ENCODE results near the gene GCSAM.

GCSAM gene

GRCh38 chr3:112149136-112149535, 16.1 kb upstream of the GCSAM start:
- H3K27me3 Mint-ChIP-seq (ENCODE audit: low read depth), result peaks cover 3% of the 10 kb centered on the region
- H3K4me1 Mint-ChIP-seq, result no peaks in the 10 kb centered on the region
- no peak overlapping the region for H3K4me3 Mint-ChIP-seq
- H3K36me3 Mint-ChIP-seq (ENCODE audit: low read depth), result peaks cover 13% of the 10 kb centered on the region
- peaks cover 26% of the 10 kb centered on the region for H3K9me3 Mint-ChIP-seq
- H3K27ac Mint-ChIP-seq, result no peak overlapping the region
- TF ChIP-seq, protein P1, sequence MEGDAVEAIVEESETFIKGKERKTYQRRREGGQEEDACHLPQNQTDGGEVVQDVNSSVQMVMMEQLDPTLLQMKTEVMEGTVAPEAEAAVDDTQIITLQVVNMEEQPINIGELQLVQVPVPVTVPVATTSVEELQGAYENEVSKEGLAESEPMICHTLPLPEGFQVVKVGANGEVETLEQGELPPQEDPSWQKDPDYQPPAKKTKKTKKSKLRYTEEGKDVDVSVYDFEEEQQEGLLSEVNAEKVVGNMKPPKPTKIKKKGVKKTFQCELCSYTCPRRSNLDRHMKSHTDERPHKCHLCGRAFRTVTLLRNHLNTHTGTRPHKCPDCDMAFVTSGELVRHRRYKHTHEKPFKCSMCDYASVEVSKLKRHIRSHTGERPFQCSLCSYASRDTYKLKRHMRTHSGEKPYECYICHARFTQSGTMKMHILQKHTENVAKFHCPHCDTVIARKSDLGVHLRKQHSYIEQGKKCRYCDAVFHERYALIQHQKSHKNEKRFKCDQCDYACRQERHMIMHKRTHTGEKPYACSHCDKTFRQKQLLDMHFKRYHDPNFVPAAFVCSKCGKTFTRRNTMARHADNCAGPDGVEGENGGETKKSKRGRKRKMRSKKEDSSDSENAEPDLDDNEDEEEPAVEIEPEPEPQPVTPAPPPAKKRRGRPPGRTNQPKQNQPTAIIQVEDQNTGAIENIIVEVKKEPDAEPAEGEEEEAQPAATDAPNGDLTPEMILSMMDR (IDR thresholded peaks at IDR 0.05; ENCODE audit: unreplicated experiment in 3 of 3), result no peak

DNA sequence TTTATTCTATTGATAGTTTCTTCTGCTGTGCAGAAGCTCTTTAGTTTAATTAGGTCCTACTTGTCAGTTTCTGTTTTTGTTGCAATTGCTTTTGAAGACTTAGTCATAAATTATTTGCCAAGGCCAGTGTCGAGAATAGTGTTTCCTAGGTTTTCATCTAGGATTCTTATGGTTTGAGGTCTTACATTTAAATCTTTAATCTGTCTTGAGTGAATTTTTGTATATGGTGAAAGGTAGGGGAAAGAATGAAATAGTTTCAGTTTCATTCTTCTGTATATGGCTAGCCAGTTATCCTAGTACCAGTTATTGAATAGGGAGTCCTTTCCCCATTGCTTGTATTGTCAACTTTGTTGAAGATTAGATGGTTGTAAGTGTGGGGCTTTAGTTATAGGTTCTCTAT, 10.6 kb upstream of the GCSAM start:
- TF ChIP-seq, protein P1 (IDR thresholded peaks at IDR 0.05; ENCODE audit: unreplicated experiment in 3 of 3), result no peak
- peaks cover 27% of the 10 kb centered on the region for H3K9me3 Mint-ChIP-seq

DNA sequence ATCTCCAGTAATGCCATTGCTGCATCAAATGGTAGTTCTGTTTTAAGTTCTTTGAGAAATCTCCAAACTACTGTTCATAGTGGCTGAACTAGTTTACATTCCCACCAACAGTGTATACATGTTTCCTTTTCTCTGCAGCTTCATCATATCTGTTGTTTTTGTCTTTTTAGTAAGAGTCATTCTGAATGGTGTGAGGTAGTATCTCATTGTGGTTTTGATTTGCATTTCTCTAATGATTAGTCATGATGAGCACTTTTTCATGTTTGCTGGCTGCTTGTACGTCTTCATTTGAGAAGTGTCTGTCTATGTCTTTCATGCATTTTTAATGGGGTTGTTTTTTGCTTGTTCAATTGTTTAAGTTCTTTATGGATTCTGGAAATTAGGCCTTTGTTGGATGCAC, 10.2 kb upstream of the GCSAM start:
- peaks cover 27% of the 10 kb centered on the region for H3K9me3 Mint-ChIP-seq
- no peaks in the 10 kb centered on the region for H3K4me1 Mint-ChIP-seq
- H3K27me3 Mint-ChIP-seq (ENCODE audit: low read depth), result no peaks in the 10 kb centered on the region
- H3K27ac Mint-ChIP-seq, result no peak overlapping the region
- TF ChIP-seq, protein P1 (IDR thresholded peaks at IDR 0.05; ENCODE audit: unreplicated experiment in 3 of 3), result no peak
- H3K4me3 Mint-ChIP-seq, result no peak overlapping the region
- peaks cover 3% of the 10 kb centered on the region for H3K36me3 Mint-ChIP-seq (ENCODE audit: low read depth)

More for the DNA sequence above, 10.6 kb upstream of the GCSAM start:
- H3K4me3 Mint-ChIP-seq, result no peak overlapping the region
- no peaks in the 10 kb centered on the region for H3K27me3 Mint-ChIP-seq (ENCODE audit: low read depth)
- H3K27ac Mint-ChIP-seq, result no peak overlapping the region
- no peaks in the 10 kb centered on the region for H3K4me1 Mint-ChIP-seq
- H3K36me3 Mint-ChIP-seq (ENCODE audit: low read depth), result peaks cover 5% of the 10 kb centered on the region

DNA sequence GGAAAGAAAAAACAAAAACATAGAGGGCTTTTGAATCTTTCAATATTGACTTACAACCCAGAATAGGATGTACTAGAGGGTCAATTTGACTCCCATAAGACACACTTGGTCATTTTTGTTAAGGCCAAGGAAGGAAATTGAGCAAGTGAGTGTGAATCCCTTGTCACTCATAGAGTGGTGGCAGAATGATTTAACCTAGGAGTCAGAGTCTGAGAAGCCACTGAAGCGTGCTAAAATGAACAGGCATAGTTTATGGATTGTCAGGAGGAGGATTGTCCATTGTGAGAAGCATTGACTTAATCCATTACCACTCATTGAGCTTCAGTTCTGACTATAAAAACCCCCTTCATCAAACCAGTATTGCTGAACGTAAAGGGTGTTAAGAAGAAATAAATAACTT, 8.2 kb upstream of the GCSAM start:
- TF ChIP-seq, protein P1 (IDR thresholded peaks at IDR 0.05; ENCODE audit: unreplicated experiment in 3 of 3), result no peak
- H3K4me1 Mint-ChIP-seq, result peaks cover 13% of the 10 kb centered on the region
- no peaks in the 10 kb centered on the region for H3K27me3 Mint-ChIP-seq (ENCODE audit: low read depth)
- peaks cover 14% of the 10 kb centered on the region for H3K9me3 Mint-ChIP-seq
- H3K36me3 Mint-ChIP-seq (ENCODE audit: low read depth), result no peaks in the 10 kb centered on the region
- no peak overlapping the region for H3K4me3 Mint-ChIP-seq
- no peak overlapping the region for H3K27ac Mint-ChIP-seq

GRCh38 chr3:112140584-112140983, 7.5 kb upstream of the GCSAM start:
- Mint-ChIP-seq H3K27ac (no peak overlapping the region), H3K27me3 (ENCODE audit: low read depth) (no peaks in the 10 kb centered on the region), H3K36me3 (ENCODE audit: low read depth) (no peaks in the 10 kb centered on the region), H3K4me1 (peaks cover 20% of the 10 kb centered on the region), H3K9me3 (peaks cover 9% of the 10 kb centered on the region), H3K4me3 (no peak overlapping the region)
- TF ChIP-seq, protein P1 (IDR thresholded peaks at IDR 0.05; ENCODE audit: unreplicated experiment in 3 of 3), result no peak

- H3K27me3 Mint-ChIP-seq (ENCODE audit: low read depth), result no peaks in the 10 kb centered on the region
Measured at GRCh38 chr3:112138219-112138969, 5.3 kb upstream of the GCSAM start.

More at GRCh38 chr3:112138219-112138969, 5.3 kb upstream of the GCSAM start:
- Mint-ChIP-seq H3K27ac (no peak overlapping the region), H3K4me3 (no peak overlapping the region), H3K4me1 (peaks cover 31% of the 10 kb centered on the region), H3K36me3 (ENCODE audit: low read depth) (no peaks in the 10 kb centered on the region), H3K9me3 (peaks cover 2% of the 10 kb centered on the region)
- TF ChIP-seq, protein P1 (IDR thresholded peaks at IDR 0.05; ENCODE audit: unreplicated experiment in 3 of 3), result no peak
